Measurements from ENCODE around the gene ITIH3.
"Not testable (repeated sequence)": the region's sequence is repeated elsewhere in the genome, so short reads cannot be mapped to it uniquely, and the experiment has no call there.

Gene ITIH3

GRCh38 chr3:52794612-52795099, at the start of gene ITIH3:
ITIH3 (plus strand) TSS chr3:52794796; CDS start chr3:52794804, 8 bp downstream.
- DNase-seq (ENCODE audit: low read depth, low spot score) = no peak

GRCh38 chr3:52752045-52752660, 42.4 kb upstream of the ITIH3 start:
- DNase-seq (ENCODE audit: low read depth, low spot score) = no peak

GRCh38 chr3:52754373-52754772, 40.2 kb upstream of the ITIH3 start:
- DNase-seq (ENCODE audit: low read depth, low spot score) = no peak

- no peak for DNase-seq (ENCODE audit: low read depth, low spot score)
Observed at GRCh38 chr3:52756141-52756540, 38.5 kb upstream of the ITIH3 start.

GRCh38 chr3:52763466-52763865, 31.1 kb upstream of the ITIH3 start:
- no peak for DNase-seq (ENCODE audit: low read depth, low spot score)

- DNase-seq (ENCODE audit: low read depth, low spot score) = peak; percentile 21
Observed at GRCh38 chr3:52769786-52770455, 24.7 kb upstream of the ITIH3 start.

- peak; percentile 97 for DNase-seq (ENCODE audit: low read depth, low spot score)
Observed at GRCh38 chr3:52770496-52771333, 23.9 kb upstream of the ITIH3 start, which contains the start of gene NEK4. NEK4 (minus strand) TSS chr3:52770940; CDS start chr3:52770746, 194 bp downstream.

GRCh38 chr3:52771334-52771681, 23.3 kb upstream of the ITIH3 start:
- no peak for DNase-seq (ENCODE audit: low read depth, low spot score)

- no peak for DNase-seq (ENCODE audit: low read depth, low spot score)
Observed at GRCh38 chr3:52771702-52772101, 22.9 kb upstream of the ITIH3 start.

- DNase-seq (ENCODE audit: low read depth, low spot score) = no peak
Observed at GRCh38 chr3:52773361-52774065, 21.1 kb upstream of the ITIH3 start.

GRCh38 chr3:52774066-52774713, 20.4 kb upstream of the ITIH3 start:
- no peak for DNase-seq (ENCODE audit: low read depth, low spot score)

GRCh38 chr3:52774901-52775864, 19.4 kb upstream of the ITIH3 start:
- no peak for DNase-seq (ENCODE audit: low read depth, low spot score)

GRCh38 chr3:52775877-52776276, 18.7 kb upstream of the ITIH3 start:
- no peak for DNase-seq (ENCODE audit: low read depth, low spot score)

GRCh38 chr3:52776486-52776885, 18.1 kb upstream of the ITIH3 start:
- not testable (repeated sequence) for DNase-seq (ENCODE audit: low read depth, low spot score)

- no peak for DNase-seq (ENCODE audit: low read depth, low spot score)
Observed at GRCh38 chr3:52777127-52777958, 17.3 kb upstream of the ITIH3 start, which contains the start of gene ITIH1. ITIH1 (plus strand) TSS chr3:52777599; CDS start chr3:52777616, 17 bp downstream.

- no peak for DNase-seq (ENCODE audit: low read depth, low spot score)
Observed at GRCh38 chr3:52777959-52778805, 16.4 kb upstream of the ITIH3 start.

GRCh38 chr3:52779011-52779836, 15.4 kb upstream of the ITIH3 start:
- no peak for DNase-seq (ENCODE audit: low read depth, low spot score)
